Measurements from ENCODE around the gene TJP2. TPM values are rescaled to one million over a fixed set of nuclear protein-coding genes. Genes with fewer than 3 reads are reported as not detected.

TJP2 gene
- total and polyA plus RNA-seq, 2 of the 4 experiments (the other 2 are of a cell fraction) = 38.3 to 49.3 TPM

DNA sequence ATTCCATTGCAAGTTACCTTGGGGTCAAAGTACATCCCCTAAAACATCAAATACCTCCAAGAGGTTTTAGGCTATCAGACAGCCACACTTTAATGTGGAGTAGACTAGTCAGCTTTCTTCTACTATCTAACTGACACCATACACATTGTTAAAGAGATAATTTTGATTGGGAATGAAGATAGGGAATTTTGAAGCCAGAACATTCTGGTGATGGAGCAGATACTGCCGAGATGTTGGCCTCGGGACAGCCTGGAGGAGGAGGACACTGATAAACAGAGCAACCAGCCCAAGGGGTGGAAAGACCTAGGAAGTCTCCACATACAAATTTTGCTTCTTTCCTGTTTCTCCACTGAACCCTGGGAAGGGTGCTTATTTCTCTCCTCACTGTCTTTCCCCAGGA is 14.9 kb downstream of the TJP2 start:
- ChIA-PET CTCF (no interaction called here), POLR2A (ENCODE audit: unreplicated experiment) (no interaction called here)
- Histone ChIP-seq H3K9ac (ENCODE audit: low read depth, low read length) (no peak overlapping the region), H2BK5ac (ENCODE audit: low read depth, low read length, poor library complexity, severe bottlenecking) (no peak overlapping the region), H2BK15ac (ENCODE audit: low read depth, low read length) (no peak overlapping the region), H3K9me1 (ENCODE audit: insufficient read depth, low read length) (peaks cover 7% of the 10 kb centered on the region), H3K4me2 (ENCODE audit: low read depth, low read length) (no peak overlapping the region), H3K36me3 (ENCODE audit: control insufficient read depth, insufficient read depth, low read length) (no peaks in the 10 kb centered on the region), H3K4ac (ENCODE audit: low read depth, low read length) (no peak overlapping the region), H3K14ac (replicated peaks; ENCODE audit: low read depth, low read length) (no peak overlapping the region), H3K9me3 (ENCODE audit: control insufficient read depth, insufficient read depth, low read length) (no peaks in the 10 kb centered on the region), H3K4me1 (ENCODE audit: control insufficient read depth, insufficient read depth, low read length) (peaks cover 18% of the 10 kb centered on the region), H4K91ac (ENCODE audit: insufficient read depth, low read depth, low read length) (no peak overlapping the region), H3K18ac (ENCODE audit: low read depth, low read length) (no peak overlapping the region), H3K27ac (ENCODE audit: insufficient read depth, low read length) (no peak overlapping the region), H2AK5ac (ENCODE audit: low read depth, low read length) (no peak overlapping the region), H4K5ac (ENCODE audit: low read depth, low read length) (no peak overlapping the region), H3K23ac (ENCODE audit: low read depth, low read length) (no peak overlapping the region), H4K20me1 (ENCODE audit: insufficient read depth, low read length) (peaks cover 9% of the 10 kb centered on the region; the same call in 1 of the 2 replicates), H3K27me3 (ENCODE audit: control insufficient read depth, insufficient read depth, low read length) (no peaks in the 10 kb centered on the region), H3K56ac (ENCODE audit: extremely low read depth, insufficient read depth, low read length) (no peak overlapping the region), H2BK120ac (ENCODE audit: low read depth, low read length) (no peak overlapping the region), H3K79me1 (ENCODE audit: low read depth in 1 of 2, low read length in 2 of 2) (peaks cover 30 to 55% of the 10 kb centered on the region in 2 experiments), H2AFZ (replicated peaks; ENCODE audit: low read length, poor library complexity) (no peak overlapping the region), H4K8ac (ENCODE audit: low read depth in 2 of 2, low read length in 2 of 2) (no peak overlapping the region), H2AK9ac (replicated peaks; ENCODE audit: low read depth, low read length, poor library complexity) (no peak overlapping the region), H2BK20ac (ENCODE audit: low read depth, low read length) (no peak overlapping the region), H3K4me3 (ENCODE audit: insufficient read depth, low read depth, low read length) (no peak overlapping the region)
- ATAC-seq (ENCODE audit: low read depth) = no peak
- TF ChIP-seq CHD1 (IDR thresholded peaks at IDR 0.05; ENCODE audit: low read depth, low read length) (no peak), FOS (IDR thresholded peaks at IDR 0.05; ENCODE audit: low read depth, low read length) (no peak), MAFK (IDR thresholded peaks at IDR 0.05; ENCODE audit: low read depth, low read length) (no peak), NFE2L2 (IDR thresholded peaks at IDR 0.05; ENCODE audit: low read depth, low read length) (no peak), POLR2A (IDR thresholded peaks at IDR 0.05; ENCODE audit: low read depth, low read length) (no peak), BHLHE40 (IDR thresholded peaks at IDR 0.05; ENCODE audit: low read depth, low read length) (no peak), CEBPB (IDR thresholded peaks at IDR 0.05; ENCODE audit: low read depth, low read length) (no peak)
- TF ChIP-seq, protein P1, sequence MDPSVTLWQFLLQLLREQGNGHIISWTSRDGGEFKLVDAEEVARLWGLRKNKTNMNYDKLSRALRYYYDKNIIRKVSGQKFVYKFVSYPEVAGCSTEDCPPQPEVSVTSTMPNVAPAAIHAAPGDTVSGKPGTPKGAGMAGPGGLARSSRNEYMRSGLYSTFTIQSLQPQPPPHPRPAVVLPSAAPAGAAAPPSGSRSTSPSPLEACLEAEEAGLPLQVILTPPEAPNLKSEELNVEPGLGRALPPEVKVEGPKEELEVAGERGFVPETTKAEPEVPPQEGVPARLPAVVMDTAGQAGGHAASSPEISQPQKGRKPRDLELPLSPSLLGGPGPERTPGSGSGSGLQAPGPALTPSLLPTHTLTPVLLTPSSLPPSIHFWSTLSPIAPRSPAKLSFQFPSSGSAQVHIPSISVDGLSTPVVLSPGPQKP (IDR thresholded peaks at IDR 0.05; ENCODE audit: borderline replicate concordance, low read depth, low read length) = no peak
- no CpG with 5 or more reads among the region's 2 CpGs for WGBS, 2 experiments (ENCODE audit: extremely low coverage in 2 of 2, insufficient read length in 1 of 2)
- DNase-seq = no peak
- in situ Hi-C loops (cut with MboI; ENCODE audit: low sequenced_read_pairs) (no loop called here), dilution Hi-C loops (cut with HindIII; ENCODE audit: low sequenced_read_pairs, unreplicated experiment) (no loop called here), intact Hi-C loops (cut with micrococcal nuclease) (no loop called here)
- BruUV-seq (replicated peaks) = no TSS peak
